ENCODE results near the gene KIAA1614.

DNA sequence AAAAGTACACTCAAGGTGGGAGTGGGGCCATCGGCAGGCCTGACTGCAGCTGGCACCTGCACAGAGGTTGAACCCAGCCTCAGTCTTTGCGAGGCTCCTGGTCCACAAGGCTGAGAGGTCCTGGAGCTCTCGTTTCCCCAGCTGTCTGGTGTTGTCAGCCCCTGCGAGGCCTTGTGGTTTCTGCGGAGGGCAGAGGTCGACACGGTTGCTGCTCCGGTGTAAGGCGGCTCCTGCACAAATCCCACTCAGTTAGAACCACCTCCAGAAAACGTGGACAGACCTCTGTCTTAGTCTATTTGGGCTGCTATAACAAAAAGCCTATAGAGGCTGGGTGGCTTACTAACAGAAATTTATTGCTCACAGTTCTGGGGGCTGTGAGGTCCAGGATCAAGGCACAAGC is 5.8 kb downstream of the KIAA1614 start:
- TF ChIP-seq, protein P1, sequence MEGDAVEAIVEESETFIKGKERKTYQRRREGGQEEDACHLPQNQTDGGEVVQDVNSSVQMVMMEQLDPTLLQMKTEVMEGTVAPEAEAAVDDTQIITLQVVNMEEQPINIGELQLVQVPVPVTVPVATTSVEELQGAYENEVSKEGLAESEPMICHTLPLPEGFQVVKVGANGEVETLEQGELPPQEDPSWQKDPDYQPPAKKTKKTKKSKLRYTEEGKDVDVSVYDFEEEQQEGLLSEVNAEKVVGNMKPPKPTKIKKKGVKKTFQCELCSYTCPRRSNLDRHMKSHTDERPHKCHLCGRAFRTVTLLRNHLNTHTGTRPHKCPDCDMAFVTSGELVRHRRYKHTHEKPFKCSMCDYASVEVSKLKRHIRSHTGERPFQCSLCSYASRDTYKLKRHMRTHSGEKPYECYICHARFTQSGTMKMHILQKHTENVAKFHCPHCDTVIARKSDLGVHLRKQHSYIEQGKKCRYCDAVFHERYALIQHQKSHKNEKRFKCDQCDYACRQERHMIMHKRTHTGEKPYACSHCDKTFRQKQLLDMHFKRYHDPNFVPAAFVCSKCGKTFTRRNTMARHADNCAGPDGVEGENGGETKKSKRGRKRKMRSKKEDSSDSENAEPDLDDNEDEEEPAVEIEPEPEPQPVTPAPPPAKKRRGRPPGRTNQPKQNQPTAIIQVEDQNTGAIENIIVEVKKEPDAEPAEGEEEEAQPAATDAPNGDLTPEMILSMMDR (optimal IDR thresholded peaks at IDR 0.05 in 1 of 3, IDR thresholded peaks at IDR 0.05 in 1 of 3, conservative IDR thresholded peaks at IDR 0.05 in 1 of 3; ENCODE audit: extremely low read depth in 1 of 3, insufficient read depth in 2 of 3, low read length in 3 of 3) = no peak
- TF ChIP-seq EZH2 (IDR thresholded peaks at IDR 0.05; ENCODE audit: low read length) = no peak
